SH-SY5Y (cell line): ENCODE data around the gene SYT6.

Experiments used
- GATA2 ChIP-seq: IDR thresholded peaks from 2 replicates; pipeline ENCODE4 v1.6.1; 2011; ENCODE audit warnings: mild to moderate bottlenecking, low read depth, low read length
- GATA3 ChIP-seq: IDR thresholded peaks from 2 replicates; pipeline ENCODE4 v1.6.1; 2011; ENCODE audit warnings: low read depth, mild to moderate bottlenecking, low read length, moderate library complexity

DNA sequence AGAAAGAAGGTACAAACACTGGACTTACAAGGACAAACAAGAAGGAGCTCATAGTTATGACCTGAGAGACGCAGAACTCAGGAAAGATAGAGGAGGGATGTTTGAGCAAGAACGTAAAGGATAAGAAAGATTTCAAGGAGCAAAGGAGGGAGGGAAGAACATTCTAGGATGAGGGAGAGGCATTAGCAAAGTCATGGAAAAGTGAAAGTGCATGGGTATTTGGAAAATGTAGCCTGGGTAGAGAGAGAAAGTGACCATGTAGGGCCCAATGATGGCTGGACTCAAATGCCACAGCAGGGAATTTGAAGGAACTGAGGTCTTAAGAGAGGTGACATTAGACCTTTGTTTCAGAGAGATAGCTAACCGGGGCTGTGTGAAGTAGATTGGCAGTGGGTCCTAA lies 76.5 kb downstream of the SYT6 start:
- TF ChIP-seq GATA2 = no peak
- no peak for TF ChIP-seq GATA3
